ENCODE results near the gene PDE3B.
"Not testable (repeated sequence)": the region's sequence is repeated elsewhere in the genome, so short reads cannot be mapped to it uniquely, and the experiment has no call there.

Gene PDE3B

GRCh38 chr11:14746857-14747395 lies 103.3 kb downstream of the PDE3B start:
- no peak for DNase-seq (ENCODE audit: low read depth)

GRCh38 chr11:14748090-14748489 lies 104.5 kb downstream of the PDE3B start:
- no peak for DNase-seq (ENCODE audit: low read depth)

- no peak for DNase-seq (ENCODE audit: low read depth)
Observed at GRCh38 chr11:14750911-14751310, 107.3 kb downstream of the PDE3B start.

GRCh38 chr11:14751975-14752407 lies 108.4 kb downstream of the PDE3B start:
- DNase-seq (ENCODE audit: low read depth) = no peak

GRCh38 chr11:14755140-14755539 lies 111.5 kb downstream of the PDE3B start:
- no peak for DNase-seq (ENCODE audit: low read depth)

- DNase-seq (ENCODE audit: low read depth) = no peak
Observed at GRCh38 chr11:14756349-14756748, 112.7 kb downstream of the PDE3B start.

- DNase-seq (ENCODE audit: low read depth) = not testable (repeated sequence)
Observed at GRCh38 chr11:14759300-14760012, 115.9 kb downstream of the PDE3B start.

GRCh38 chr11:14764179-14764578 lies 120.6 kb downstream of the PDE3B start:
- DNase-seq (ENCODE audit: low read depth) = no peak

GRCh38 chr11:14764579-14765527 lies 121.2 kb downstream of the PDE3B start:
- no peak for DNase-seq (ENCODE audit: low read depth)

GRCh38 chr11:14766585-14766984 lies 123.0 kb downstream of the PDE3B start:
- DNase-seq (ENCODE audit: low read depth) = no peak

- DNase-seq (ENCODE audit: low read depth) = no peak
Observed at GRCh38 chr11:14768526-14769188, 125.1 kb downstream of the PDE3B start.

- DNase-seq (ENCODE audit: low read depth) = no peak
Observed at GRCh38 chr11:14773755-14774154, 130.2 kb downstream of the PDE3B start.

GRCh38 chr11:14774721-14775120 lies 131.1 kb downstream of the PDE3B start:
- DNase-seq (ENCODE audit: low read depth) = no peak

GRCh38 chr11:14775897-14776296 lies 132.3 kb downstream of the PDE3B start:
- no peak for DNase-seq (ENCODE audit: low read depth)

- DNase-seq (ENCODE audit: low read depth) = not testable (repeated sequence)
Observed at GRCh38 chr11:14778460-14778859, 134.9 kb downstream of the PDE3B start.

- no peak for DNase-seq (ENCODE audit: low read depth)
Observed at GRCh38 chr11:14783788-14784187, 140.2 kb downstream of the PDE3B start.

- no peak for DNase-seq (ENCODE audit: low read depth)
Observed at GRCh38 chr11:14784230-14784629, 140.6 kb downstream of the PDE3B start.

- DNase-seq (ENCODE audit: low read depth) = no peak
Observed at GRCh38 chr11:14789879-14790484, 146.4 kb downstream of the PDE3B start.

- no peak for DNase-seq (ENCODE audit: low read depth)
Observed at GRCh38 chr11:14793546-14793945, 149.9 kb downstream of the PDE3B start.

- DNase-seq (ENCODE audit: low read depth) = not testable (repeated sequence)
Observed at GRCh38 chr11:14796028-14796427, 152.4 kb downstream of the PDE3B start.

GRCh38 chr11:14803846-14804245 lies 160.2 kb downstream of the PDE3B start:
- DNase-seq (ENCODE audit: low read depth) = no peak

GRCh38 chr11:14809466-14809865 lies 165.9 kb downstream of the PDE3B start:
- DNase-seq (ENCODE audit: low read depth) = no peak

All from activated T-cell treated with anti-CD3 and anti-CD28 coated beads for 1 hour (primary cell).